ENCODE data around the gene PDSS2.
"Not testable (repeated sequence)": the region's sequence is repeated elsewhere in the genome, so short reads cannot be mapped to it uniquely, and the experiment has no call there.

PDSS2 gene

DNA sequence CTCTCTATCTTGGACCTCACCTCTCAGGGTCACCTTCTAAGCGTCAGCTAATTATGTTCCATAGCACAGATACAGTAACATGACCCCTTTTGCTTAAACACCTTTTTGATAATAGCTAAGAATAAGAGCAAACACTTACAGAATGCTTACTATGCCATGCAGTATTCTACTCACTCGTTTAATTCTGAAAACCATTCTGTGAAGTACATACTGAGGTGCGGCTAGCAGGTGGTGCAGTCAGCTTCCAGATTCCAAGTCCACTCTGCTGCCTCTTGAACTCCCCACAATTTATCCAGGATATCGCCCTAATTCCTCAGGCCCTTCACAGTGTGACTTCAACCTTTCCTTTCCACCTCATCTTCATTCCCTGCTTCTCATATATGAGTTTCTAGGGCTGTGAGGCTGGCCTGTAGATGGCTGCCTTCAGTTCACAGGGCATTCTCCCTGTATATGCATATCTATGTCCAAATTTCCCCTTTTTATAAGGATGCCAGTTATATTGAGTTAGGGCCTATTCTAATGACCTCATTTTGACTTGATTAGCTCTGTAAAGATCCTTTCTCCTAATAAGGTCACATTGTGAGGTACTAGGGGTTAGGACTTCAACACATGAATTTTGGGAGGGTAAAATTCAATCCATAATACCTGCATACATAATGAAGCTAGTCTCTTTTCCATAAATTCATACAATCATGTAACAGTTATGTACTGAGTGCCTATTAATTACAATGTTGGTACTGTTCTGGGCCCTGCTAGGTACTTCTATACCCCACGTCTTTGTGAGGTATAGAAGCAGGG is 130.1 kb downstream of the PDSS2 start:
- H3K4me3 ChIP-seq (ENCODE audit: low read depth, low read length) = no peak overlapping the region

DNA sequence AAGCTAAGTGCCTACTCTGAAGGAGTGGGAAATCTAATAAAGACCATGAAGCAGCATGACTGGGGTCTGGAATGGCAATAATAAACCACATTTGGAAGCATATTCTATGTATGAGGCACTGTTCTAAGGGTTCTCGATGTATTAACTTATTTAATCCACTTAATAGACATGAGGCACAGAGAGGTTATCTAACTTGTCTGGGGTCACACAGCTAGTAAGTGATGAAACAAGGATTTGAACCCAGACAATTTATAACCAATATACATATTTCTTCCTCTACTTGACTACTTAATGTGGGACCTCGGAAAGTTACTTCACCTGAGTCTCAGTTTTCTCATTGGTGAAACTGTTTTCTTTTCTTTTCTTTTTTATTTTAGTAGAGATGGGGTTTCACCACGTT is 131.3 kb downstream of the PDSS2 start:
- H3K4me3 ChIP-seq (ENCODE audit: low read depth, low read length) = no peak overlapping the region

DNA sequence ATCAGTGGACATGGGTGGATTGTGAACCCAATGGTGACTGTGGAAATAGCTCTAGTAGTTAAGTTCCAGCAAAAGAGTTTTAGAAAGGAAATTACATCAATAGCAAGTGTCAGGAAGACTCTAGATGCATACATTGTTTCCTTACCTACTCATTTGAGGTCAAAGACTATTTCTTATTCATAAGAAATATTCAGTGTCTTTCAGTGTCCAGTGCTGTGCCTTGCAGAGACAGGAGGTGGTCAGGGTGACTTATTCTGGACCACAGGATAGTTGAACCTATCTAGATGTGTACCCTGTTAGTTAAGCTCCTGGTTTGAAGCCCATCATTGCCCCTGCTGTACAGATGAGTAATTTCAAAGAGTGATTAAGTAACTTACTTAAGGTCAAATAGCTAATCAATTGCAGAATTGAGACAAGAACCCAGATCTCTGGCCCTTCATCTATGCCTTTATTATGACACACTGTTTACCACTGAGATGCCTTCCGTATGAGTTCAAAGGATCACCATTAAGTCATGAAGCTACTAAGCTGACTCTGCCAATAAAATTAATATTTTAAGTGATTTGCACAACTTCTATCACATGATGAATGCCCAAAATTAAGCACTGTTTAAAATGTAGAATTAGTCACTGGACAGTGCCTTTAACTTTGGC is 136.1 kb downstream of the PDSS2 start:
- no peak overlapping the region for H3K4me3 ChIP-seq (ENCODE audit: low read depth, low read length)

DNA sequence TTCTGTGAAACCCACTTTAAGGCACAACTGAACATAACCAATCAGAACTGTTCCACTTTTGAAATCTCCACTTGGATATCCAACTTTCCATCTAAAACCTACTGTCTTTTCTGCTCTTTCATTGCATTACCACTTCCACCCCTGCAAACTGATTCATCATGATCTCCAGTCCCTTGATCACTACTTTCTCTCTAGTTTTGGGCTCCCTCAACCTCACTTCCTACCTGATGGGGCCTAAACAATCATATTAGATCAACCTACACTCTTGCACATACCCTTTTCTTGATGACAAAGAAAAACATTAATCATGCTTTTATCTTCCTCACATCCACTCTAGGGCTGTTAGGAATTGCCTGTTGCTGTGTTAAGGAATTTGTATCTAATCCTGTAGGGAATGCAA is 137.6 kb downstream of the PDSS2 start:
- no peak overlapping the region for H3K4me3 ChIP-seq (ENCODE audit: low read depth, low read length)

DNA sequence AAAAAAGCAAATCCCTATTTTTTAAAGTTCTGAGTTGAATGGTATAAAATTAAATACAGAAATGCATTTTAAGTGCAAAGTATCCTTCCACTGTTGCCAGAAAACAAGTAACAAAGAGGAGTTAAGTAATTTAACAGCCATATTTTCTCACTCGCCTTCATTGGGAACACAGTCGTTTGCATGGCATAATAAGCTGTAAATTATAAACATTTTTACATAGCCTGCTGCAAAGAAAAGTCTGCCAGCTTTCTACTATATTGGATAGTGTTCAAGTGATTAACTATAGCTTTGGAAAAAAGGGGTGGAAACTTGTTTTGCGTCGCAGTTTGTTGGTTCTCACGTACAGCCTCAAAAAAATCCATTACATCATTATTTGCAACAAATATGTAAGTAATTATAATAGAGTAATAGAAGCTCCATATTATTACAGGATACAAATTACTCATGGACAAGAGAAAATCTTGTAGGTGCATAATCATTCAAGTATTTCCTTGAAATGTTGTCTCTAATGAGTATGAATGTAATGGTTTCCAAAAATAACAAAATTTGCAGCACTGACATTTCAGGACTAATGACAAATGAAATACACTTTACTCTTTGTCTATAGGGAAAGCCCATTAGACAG is 139.3 kb downstream of the PDSS2 start:
- no peak overlapping the region for H3K4me3 ChIP-seq (ENCODE audit: low read depth, low read length)

DNA sequence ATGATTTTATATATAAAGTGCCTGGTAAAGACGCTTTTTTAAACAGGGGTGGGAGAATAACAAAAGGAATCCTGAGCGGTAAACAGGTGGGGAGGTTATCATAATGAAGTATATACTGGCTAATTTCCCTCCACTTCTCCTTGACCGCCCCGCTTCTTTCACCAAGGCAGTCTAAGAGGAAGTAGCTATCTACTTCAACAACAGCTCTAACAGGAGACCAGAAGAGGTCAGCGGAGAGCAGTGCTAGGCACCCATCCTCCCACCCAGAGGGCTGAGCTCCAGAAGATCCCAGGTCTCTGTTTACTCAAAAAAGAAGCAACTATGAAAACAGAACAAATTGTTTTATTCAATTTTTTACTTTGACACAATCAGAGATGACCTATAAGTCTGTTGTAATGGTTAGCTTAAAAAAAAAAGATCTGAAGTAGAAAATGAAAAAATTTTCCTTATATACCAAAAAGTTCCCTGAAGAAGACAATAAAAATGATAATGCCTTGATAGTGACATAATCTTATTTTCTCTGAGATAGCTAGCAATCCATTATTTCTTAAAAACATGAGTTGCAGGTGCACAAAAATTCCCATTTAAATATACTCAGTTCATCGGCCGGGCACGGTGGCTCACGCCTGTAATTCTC is 141.1 kb downstream of the PDSS2 start:
- no peak overlapping the region for H3K4me3 ChIP-seq (ENCODE audit: low read depth, low read length)

DNA sequence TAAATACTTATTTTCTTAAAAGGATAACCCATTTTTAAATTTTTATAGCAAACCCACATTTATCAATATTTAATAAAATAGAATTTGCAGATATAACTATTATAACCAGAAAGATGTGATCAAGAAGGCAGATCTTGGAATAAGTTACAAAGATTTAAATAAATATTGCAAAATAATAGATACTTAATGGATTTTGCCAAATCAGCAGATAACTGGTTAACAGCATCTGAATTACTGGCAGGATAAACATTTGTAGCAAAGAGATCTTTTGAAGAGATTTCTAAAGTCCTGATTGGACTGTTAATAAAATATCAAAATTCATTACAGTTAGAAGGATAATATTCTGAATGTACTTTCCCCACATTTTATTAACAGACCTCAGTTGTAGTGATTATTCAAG is 144.2 kb downstream of the PDSS2 start:
- H3K4me3 ChIP-seq (ENCODE audit: low read depth, low read length) = no peak overlapping the region

DNA sequence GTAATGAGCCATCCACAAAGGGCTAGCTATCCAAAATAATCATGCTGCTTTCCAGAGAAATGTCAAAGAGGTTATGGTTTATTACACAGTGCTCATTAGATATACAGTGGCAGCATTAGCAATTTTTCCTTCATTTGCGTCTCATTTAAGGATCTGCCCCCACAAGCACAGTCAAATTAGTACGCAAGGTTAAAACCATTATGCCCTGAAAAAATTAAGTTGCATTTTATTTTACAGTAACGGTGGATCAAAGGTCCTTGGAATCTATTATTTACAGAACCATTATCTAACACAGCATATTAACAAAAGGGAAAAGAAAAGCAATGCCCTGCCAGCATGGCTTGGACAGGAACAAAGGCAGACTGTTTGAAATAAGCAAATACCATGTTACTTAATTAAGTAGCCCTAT is 144.8 kb downstream of the PDSS2 start:
- H3K4me3 ChIP-seq (ENCODE audit: low read depth, low read length) = no peak overlapping the region

DNA sequence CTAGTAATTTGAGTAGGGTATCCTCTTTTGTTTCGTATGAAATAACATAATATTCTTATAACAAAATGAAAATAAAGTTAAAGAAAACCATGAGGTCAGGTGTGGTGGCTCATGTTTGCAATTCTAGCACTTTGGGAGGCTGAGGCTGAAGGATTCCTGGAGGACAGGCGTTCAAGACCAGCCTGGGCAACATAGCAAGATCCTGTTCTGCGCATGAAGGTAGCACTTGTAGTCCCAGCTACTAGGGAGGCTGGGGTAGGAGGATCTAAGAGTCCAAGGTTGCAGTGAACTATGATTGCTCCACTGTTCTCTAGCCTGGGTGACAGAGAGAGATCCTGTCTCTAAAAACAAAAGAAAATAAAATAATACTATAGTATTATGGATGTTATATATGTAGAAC is 145.6 kb downstream of the PDSS2 start:
- no peak overlapping the region for H3K4me3 ChIP-seq (ENCODE audit: low read depth, low read length)

DNA sequence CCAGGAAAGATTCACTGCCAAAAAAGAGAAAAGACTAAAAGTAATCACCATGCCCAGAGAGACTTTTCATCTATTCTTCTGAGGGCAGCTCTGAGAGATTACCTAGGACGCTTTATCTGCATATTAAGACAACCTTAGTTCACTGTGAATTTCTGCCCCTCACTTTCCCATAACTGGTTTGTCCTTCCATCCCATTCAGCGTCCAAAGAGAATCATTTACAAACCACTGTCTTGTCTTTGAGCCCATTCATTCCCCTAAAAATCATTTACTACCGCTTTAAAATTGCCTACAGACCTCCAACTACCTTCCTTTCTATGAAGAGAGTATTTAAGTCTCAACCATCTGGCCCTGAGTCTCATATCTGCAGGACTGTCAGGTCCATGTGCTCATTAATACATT is 149.0 kb downstream of the PDSS2 start:
- no peak overlapping the region for H3K4me3 ChIP-seq (ENCODE audit: low read depth, low read length)

DNA sequence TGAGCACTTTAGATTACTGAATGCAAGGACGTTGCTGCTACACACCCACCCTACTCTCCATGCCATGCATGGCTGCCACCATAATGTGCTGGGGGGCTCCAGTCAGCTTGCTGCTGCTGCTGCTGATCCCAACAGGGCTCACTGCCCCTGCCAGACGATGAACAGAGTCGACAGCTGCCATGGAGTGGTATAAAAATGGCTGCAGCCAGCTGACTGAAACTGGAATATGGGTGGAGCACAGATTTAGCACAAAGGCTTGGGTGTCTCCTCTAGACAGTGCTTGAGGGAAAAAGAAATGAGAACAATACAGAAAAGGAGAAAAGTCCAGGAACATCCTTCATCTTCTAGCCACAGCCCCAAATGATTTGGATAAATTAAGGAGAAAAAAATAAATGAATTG is 150.7 kb downstream of the PDSS2 start:
- H3K4me3 ChIP-seq (ENCODE audit: low read depth, low read length) = no peak overlapping the region

DNA sequence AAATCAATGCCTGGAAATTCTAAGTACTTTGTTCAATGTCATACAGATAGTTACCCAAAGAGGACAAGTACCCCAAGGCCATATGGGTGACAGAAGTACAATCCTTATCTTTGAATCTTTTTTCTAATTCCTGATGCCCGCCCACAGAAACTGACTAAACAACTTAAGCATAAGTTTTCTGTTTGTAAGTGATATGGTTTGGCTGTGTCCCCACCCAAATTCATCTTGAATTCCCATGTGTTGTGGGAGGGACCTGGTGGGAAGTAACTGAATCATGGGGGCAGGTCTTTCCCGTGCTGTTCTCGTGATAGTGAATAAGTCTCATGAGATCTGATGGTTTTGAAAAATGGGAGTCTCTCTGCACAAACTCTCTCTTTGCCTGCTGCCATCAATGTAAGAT is 153.4 kb downstream of the PDSS2 start:
- not testable (repeated sequence) for H3K4me3 ChIP-seq (ENCODE audit: low read depth, low read length)

DNA sequence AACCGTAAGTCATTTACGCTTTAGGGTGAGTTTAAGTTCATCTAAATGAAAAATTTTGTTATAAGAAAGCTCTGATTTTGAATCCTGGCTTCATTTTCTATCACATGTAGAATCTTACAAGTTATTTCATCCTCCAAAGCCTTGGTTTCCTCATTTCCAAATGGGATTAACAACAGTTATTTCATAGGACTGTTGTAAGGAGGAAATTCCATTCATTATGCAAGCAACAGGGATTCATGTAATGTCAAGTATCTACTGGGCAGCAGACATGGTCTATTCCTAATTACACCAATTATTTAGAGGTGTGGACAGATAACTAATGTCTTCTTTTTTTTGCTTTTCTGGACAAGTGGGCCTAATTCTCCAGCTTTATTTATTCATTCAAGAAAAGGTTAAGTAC is 154.0 kb downstream of the PDSS2 start:
- H3K4me3 ChIP-seq (ENCODE audit: low read depth, low read length) = no peak overlapping the region

DNA sequence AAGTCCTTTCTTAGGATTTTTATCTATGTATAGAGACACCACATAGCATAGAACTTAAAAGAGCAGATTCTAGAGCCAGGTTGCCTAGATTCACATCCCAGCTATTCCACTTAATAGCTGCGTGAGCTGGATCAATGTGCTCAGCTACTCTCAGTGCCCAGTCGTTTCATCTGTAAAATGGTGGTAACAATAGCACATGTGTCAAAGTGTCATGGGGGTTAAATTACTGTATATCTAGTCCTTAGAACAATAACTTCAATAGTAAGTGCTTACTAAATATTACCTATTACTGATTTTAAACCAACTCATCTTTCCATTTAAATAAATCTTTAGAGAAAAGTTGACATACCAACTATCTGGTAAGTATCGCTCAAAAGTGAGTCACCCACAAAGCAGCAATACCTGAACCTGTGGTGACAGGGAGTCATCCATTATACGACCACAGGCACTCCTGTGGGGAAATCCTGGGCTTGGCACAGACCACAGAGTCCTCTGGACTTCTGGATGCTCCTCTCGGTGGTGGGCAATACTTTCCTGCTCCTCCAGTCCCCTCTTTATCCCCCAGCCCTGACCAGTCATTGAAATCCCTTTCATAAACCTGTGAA is 154.8 kb downstream of the PDSS2 start:
- no peak overlapping the region for H3K4me3 ChIP-seq (ENCODE audit: low read depth, low read length)

DNA sequence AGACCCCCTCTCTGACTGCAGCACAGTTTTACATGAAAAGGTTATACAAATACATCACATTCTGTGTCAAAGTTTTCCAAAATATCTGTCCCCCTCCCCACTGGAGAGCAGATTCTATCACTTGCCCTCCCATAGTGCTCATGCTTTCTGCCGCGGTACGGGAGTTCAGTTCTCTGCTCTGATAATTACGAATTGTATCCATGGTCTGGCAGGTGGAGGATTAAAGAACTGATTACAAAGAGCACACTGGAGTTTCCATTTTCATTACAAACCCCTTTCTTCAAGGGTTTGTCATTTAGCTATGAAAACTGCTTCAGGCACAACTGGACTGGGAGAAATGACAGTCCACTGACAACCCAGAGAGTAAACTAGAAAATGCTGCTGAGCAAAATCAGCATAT is 166.0 kb downstream of the PDSS2 start:
- H3K4me3 ChIP-seq (ENCODE audit: low read depth, low read length) = no peak overlapping the region

DNA sequence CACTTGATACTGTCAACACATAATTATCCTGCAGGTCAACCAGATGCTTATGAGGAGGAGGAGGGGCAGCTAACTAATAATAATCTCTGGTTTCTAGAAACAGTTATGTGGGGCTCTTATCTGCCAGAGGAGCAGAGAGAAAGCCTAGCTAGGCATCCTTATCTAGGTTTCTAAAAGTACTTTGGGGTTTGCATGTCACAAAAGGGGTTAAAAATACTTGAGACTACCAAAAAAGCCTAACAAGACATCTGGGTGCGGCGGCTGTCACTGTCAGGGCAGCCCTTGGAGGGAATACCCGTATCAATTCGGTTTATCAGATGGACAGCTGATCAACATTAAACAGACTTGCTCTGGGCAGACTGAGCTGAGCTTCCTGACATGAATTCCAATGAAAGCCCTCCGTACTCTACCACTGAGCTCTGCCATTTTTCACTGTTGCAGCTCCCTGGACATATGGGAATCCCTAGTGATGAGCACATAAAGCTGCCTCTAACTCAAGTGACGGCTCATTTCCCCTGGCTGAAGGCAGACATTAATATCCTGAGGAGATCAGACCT is 166.6 kb downstream of the PDSS2 start:
- no peak overlapping the region for H3K4me3 ChIP-seq (ENCODE audit: low read depth, low read length)

DNA sequence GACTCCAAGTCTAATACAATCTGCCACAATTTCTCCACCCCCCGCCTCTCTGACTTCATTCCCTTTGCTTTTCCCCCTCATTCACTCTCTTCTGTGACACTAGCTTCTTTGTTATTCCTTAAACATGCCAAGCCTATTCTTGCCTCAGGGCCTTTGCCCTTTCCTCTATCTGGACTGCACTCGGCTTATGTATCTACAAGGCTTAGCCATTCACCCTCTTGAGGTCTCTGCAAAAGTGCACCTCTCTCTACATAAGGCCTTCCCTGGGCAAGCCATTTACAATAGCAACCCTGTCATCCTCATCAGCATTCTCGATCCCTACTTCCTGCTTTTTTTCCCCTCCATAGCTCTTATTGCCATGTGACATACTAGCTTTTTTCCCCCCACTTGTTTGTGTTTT is 168.9 kb downstream of the PDSS2 start:
- no peak overlapping the region for H3K4me3 ChIP-seq (ENCODE audit: low read depth, low read length)

DNA sequence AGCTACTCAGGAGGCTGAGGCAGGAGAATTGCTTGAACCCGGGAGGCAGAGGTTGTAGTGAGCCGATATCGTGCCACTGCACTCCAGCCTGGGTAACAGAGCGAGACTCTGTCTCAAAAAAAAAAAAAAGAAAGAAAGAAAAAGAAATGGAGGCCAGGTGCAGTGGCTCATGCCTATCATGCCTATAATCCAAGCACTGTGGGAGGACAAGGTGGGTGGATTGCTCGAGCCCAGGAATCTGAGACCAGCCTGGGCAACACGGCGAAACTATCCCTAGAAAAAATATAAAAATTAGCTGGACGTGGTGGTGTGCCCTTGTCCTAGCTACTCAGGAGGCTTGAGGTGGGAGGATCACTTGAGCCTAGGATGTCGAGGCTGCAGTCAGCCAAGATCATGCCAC is 170.1 kb downstream of the PDSS2 start:
- H3K4me3 ChIP-seq (ENCODE audit: low read depth, low read length) = not testable (repeated sequence)

DNA sequence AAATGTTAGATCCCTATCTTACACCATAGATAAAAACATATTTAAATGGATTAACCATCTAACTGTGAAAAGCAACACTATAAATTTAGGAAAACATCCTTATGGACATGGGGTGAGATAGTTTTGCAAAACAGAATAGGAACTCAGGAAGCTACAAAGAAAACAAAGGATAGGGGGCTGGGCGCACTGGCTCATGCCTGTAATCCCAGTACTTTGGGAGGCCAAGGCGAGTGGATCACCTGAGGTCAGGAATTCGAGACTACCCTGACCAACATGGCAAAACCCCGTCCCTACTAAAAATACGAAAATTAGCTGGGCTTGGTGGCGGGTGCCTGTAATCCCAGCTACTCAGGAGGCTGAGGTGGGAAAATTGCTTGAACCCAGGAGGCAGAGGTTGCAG is 173.7 kb downstream of the PDSS2 start:
- not testable (repeated sequence) for H3K4me3 ChIP-seq (ENCODE audit: low read depth, low read length)

DNA sequence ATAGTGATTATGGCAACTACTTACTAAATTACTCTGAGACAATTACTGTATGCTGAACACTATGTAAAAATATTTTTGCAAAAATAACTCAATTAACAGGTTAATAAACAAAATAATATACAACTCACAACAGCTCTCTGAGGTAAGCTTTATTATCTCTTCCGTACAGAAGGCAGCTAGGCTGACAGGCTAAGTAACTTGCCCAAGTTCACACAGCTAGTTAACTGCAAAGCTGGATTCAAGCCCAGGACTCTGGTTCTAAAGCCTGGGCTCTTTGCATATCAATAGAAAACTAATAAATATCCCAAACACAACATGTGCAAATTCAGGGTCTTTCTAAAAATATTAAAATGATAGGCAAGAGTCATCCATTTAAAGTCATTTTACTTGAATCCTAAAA is 174.6 kb downstream of the PDSS2 start:
- H3K4me3 ChIP-seq (ENCODE audit: low read depth, low read length) = no peak overlapping the region

DNA sequence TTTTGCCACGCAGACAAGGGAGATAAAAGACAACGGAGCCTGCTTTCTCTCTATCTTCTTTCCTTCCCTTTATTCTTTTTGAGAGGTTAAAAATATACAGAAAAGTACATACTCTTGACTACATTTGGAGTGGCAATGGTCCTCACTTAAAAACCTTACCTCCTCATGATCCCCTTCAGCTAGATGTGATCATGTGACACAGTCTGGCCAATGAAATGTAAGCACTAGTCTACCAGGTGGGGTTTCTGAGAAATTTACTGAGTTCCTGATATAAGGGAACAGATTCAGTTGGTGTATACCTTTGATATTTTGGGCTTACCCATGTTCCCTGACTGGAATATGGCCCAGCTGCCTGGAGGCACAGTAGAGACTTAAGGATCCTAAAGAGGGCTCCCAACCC is 178.6 kb downstream of the PDSS2 start:
- H3K4me3 ChIP-seq (ENCODE audit: low read depth, low read length) = no peak overlapping the region
